CD8-positive, alpha-beta memory T cell (primary cell): Measurements from ENCODE around the gene CXorf58. TPM values are rescaled to one million over a fixed set of nuclear protein-coding genes. Genes with fewer than 3 reads are reported as not detected.
A peak's percentile ranks its signal among the peaks of the same experiment; 100 is the strongest.

Experiments used
- CTCF ChIA-PET: fragments of 350-600 bp; sonication (Branson Sonifier 250); formaldehyde crosslinking; loops from one replicate; lab custom pipeline; 2021; ENCODE audit warnings: antibody characterized with exemption; lab: Charles Lee
- POLR2A ChIA-PET: fragments of 350-600 bp; sonication (Branson Sonifier 250); formaldehyde crosslinking; loops from one replicate; lab custom pipeline; 2021; ENCODE audit warnings: antibody characterized with exemption; lab: Charles Lee
- DNase-seq, 5 donors: peaks; one replicate each; pipeline versions ENCODE4 v3.0.0 to v3.0.0-alpha.2; 2020 to 2022; ENCODE audit warnings: mixed read lengths in 1 of 5
- H3K27ac ChIP-seq: one replicate; pipeline ENCODE4 v1.7.0; 2013; ENCODE audit warnings: low read depth, mild to moderate bottlenecking, low read length, moderate library complexity
- H3K27me3 ChIP-seq: 2 replicates; pipeline ENCODE4 v1.7.0; 2013; ENCODE audit warnings: low read length, mild to moderate bottlenecking; ENCODE audit not compliant: insufficient read depth, poor library complexity, severe bottlenecking
- H3K36me3 ChIP-seq: 2 replicates; pipeline ENCODE4 v1.7.0; 2013; ENCODE audit warnings: mild to moderate bottlenecking, low read length, moderate library complexity; ENCODE audit not compliant: insufficient read depth
- H3K4me1 ChIP-seq: 2 replicates; pipeline ENCODE4 v1.7.0; 2013; ENCODE audit warnings: mild to moderate bottlenecking, low read length, moderate library complexity; ENCODE audit not compliant: insufficient read depth
- H3K4me3 ChIP-seq: 2 replicates; pipeline ENCODE4 v1.7.0; 2013; ENCODE audit warnings: mild to moderate bottlenecking, low read length
- H3K9me3 ChIP-seq: 2 replicates; pipeline ENCODE4 v1.7.0; 2013; ENCODE audit warnings: mild to moderate bottlenecking, low read length
- H3K27ac Mint-ChIP-seq, 8 donors: one replicate each; pipeline ENCODE4 v1.8.0; 2020 to 2021; ENCODE audit warnings: mixed read lengths in 8 of 8, mild to moderate bottlenecking in 6 of 8, inconsistent platforms in 3 of 8, moderate library complexity in 3 of 8
- H3K27me3 Mint-ChIP-seq, 2 donors: one replicate each; pipeline ENCODE4 v1.8.0; 2020 to 2021; ENCODE audit warnings: mixed read lengths in 2 of 2, mild to moderate bottlenecking in 1 of 2, moderate library complexity in 1 of 2
- H3K36me3 Mint-ChIP-seq, 3 donors: one replicate each; pipeline ENCODE4 v1.8.0; 2020 to 2021; ENCODE audit warnings: mixed read lengths in 3 of 3, inconsistent platforms in 1 of 3, mild to moderate bottlenecking in 1 of 3
- H3K4me1 Mint-ChIP-seq, 3 donors: one replicate each; pipeline ENCODE4 v1.8.0; 2020 to 2021; ENCODE audit warnings: mixed read lengths in 3 of 3, inconsistent platforms in 1 of 3, mild to moderate bottlenecking in 1 of 3
- H3K4me3 Mint-ChIP-seq, 7 donors: one replicate each; pipeline ENCODE4 v1.8.0; 2020 to 2021; ENCODE audit warnings: mixed read lengths in 7 of 7, mild to moderate bottlenecking in 6 of 7, moderate library complexity in 4 of 7, inconsistent platforms in 2 of 7
- H3K9me3 Mint-ChIP-seq, 5 donors: one replicate each; pipeline ENCODE4 v1.8.0; 2020 to 2022; ENCODE audit warnings: mixed read lengths in 5 of 5, mild to moderate bottlenecking in 3 of 5, moderate library complexity in 2 of 5, inconsistent platforms in 1 of 5
- polyA plus RNA-seq: library from polyadenylated mRNA; unstranded; fragments of 300-500 nt; fragmentation: Illumina TruSeq; gene quantifications from one replicate; pipeline ENCODE4 v1.2.3, GENCODE V29; 2021
- total RNA-seq, 2 experiments: library from RNA; stranded (reverse); gene quantifications; one replicate each; pipeline ENCODE4 v1.2.3, GENCODE V29; 2021

CXorf58 gene
- total and polyA plus RNA-seq, 3 experiments from 2014 or later, result 0.11 to 0.23 TPM; not detected in 1

DNA sequence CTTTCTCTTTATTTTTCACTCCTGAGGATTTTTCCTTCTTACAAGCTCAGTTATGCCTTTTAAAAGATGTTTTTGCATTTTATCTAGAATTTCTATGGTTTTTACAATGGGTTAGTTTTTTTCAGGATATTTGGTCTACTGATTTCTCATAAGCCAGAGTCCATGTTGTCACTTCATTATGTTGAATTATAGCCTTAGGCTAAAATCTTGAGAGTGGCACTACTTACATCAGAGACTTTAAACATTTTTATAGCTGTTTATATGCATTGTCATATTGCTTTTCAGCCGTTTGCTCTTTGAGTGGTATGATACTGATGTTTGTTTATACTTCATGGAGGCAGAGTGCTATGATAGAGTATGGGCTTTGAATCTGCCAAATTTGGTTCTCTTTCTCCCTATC, 36.4 kb downstream of the CXorf58 start:
- H3K9me3 Mint-ChIP-seq, result no peaks in the 10 kb centered on the region
- H3K27me3 ChIP-seq, result no peaks in the 10 kb centered on the region
- no peak for DNase-seq
- ChIA-PET POLR2A (no interaction called here), CTCF (no interaction called here)
- H3K4me1 ChIP-seq, result no peaks in the 10 kb centered on the region
- H3K27ac Mint-ChIP-seq, result peak overlapping the region in 1 of 8 donors; percentile 26
- H3K36me3 Mint-ChIP-seq, result peaks cover 5 to 10% (median 7%) of the 10 kb centered on the region in 3 donors
- H3K4me3 Mint-ChIP-seq, result no peak overlapping the region
- H3K27me3 Mint-ChIP-seq, result peaks cover 0 to 2% of the 10 kb centered on the region in 2 donors
- no peak overlapping the region for H3K27ac ChIP-seq
- no peaks in the 10 kb centered on the region for H3K36me3 ChIP-seq
- peaks cover 0 to 5% (median 0%) of the 10 kb centered on the region in 3 donors for H3K4me1 Mint-ChIP-seq
- no peaks in the 10 kb centered on the region for H3K9me3 ChIP-seq
- H3K4me3 ChIP-seq, result no peak overlapping the region

DNA sequence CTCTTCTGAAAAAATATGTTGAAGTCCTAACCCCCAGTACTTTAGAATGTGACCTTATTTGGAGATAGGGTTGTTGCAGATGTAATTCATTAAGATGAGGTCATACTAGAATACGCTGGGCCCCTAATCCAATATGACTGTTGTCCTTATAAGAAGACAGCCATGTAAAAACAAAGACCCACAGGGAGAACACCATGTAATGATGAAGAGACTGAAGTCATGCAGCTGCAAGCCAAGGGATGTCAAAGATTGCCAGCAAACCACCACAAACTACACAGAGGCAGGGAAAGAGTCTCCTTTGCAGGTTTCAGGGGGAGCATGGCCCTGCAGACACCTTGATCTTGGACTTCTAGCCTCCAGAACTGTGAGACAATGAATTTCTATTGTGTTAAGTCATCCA, 37.4 kb downstream of the CXorf58 start:
- Histone ChIP-seq H3K27me3 (no peaks in the 10 kb centered on the region), H3K9me3 (no peaks in the 10 kb centered on the region), H3K4me3 (no peak overlapping the region), H3K36me3 (no peaks in the 10 kb centered on the region), H3K27ac (no peak overlapping the region), H3K4me1 (no peaks in the 10 kb centered on the region)
- ChIA-PET POLR2A (no interaction called here), CTCF (no interaction called here)
- no peak overlapping the region for H3K4me3 Mint-ChIP-seq
- peak overlapping the region in 2 of 8 donors; percentile 33 to 58 for H3K27ac Mint-ChIP-seq
- peaks cover 0 to 4% of the 10 kb centered on the region in 2 donors for H3K27me3 Mint-ChIP-seq
- H3K4me1 Mint-ChIP-seq, result peaks cover 0 to 5% (median 3%) of the 10 kb centered on the region in 3 donors
- no peak for DNase-seq
- H3K36me3 Mint-ChIP-seq, result peaks cover 5 to 10% (median 7%) of the 10 kb centered on the region in 3 donors
- H3K9me3 Mint-ChIP-seq, result no peaks in the 10 kb centered on the region

DNA sequence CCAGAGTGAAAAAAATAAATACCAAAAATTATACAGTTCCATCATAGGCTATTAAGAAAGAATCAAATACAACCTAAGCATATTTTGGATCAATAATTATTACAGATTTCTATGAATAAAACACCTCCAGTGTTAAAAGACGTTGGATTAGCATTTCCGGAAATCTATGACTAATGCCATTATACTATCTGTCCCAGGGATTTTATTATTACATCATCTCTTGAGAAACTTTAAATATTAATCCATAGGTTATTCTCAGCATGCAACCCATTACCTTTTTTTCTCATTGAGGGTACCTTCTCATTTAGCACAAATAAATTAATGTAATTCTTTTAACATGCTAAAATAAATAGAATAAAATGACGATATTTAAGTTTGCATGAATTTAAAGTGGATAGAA, 44.6 kb downstream of the CXorf58 start:
- Histone ChIP-seq H3K4me3 (peak overlapping the region; percentile 72), H3K4me1 (peaks cover 16% of the 10 kb centered on the region), H3K9me3 (no peaks in the 10 kb centered on the region), H3K27ac (peak overlapping the region; percentile 76), H3K27me3 (no peaks in the 10 kb centered on the region), H3K36me3 (no peaks in the 10 kb centered on the region)
- DNase-seq, result no peak
- peaks cover 21 to 40% (median 28%) of the 10 kb centered on the region in 3 donors for H3K4me1 Mint-ChIP-seq
- peak overlapping the region in 4 of 8 donors; percentile 54 to 90 (median 70) for H3K27ac Mint-ChIP-seq
- H3K27me3 Mint-ChIP-seq, result peaks cover 0 to 2% of the 10 kb centered on the region in 2 donors
- H3K36me3 Mint-ChIP-seq, result peaks cover 0 to 5% (median 0%) of the 10 kb centered on the region in 3 donors
- peak overlapping the region in 6 of 7 donors; percentile 72 to 91 (median 80) for H3K4me3 Mint-ChIP-seq
- no peaks in the 10 kb centered on the region for H3K9me3 Mint-ChIP-seq
- CTCF ChIA-PET, result interaction anchor here (1.1 kb wide), 1 partner anchor 102 kb away, joined by 7 read pairs; the partner anchor contains the start of gene EIF2S3
- POLR2A ChIA-PET, result interaction anchor here (0.9 to 1.2 kb wide), 2 partner anchors 40 to 102 kb away, joined by 3 to 8 read pairs; partner anchors contain the start of gene EIF2S3

DNA sequence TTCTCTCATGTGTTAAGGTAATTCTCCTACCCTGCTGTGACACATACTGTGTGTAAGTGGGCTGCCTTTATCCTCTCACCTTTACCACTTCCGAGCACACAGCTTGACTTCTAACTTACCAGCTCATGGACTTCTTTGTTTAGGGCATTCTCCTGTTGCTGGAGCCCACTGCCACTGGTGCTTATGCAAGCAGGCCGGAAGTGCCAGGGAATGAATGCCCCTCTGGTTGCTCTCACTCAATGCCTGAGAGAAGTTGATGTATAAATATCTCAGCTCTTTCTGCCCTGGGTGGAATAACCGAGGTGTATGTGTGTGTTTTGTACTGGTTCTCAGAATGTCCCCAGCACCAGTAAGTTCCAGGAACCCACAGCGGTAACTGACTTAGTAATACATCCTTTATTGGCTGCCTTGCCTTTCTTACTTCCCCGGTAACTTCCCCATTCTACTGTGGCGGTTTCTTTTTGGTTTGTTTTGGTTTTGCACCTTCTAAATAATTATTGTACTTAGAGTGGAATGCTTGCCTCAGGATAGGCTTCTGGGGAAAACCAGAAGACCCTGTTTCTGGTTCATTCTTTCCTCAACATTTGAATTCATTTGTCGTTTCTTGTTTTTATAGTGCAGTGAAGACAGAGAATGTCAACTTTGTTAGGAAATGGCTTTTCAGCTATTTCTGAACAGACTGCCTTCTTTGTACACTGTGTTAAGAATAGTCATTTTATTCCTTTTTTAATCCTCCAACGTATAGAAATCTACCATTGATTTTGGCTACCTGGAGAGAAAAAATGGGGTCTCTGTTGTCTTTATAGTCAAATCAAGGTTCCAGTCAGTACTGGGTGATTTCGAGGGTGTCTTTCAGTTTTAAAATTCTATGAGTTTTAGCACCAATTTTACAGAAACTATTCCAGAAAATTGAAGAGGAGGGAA, 45.4 kb downstream of the CXorf58 start:
- peak overlapping the region; percentile 72 for H3K4me3 ChIP-seq
- H3K4me1 ChIP-seq, result peaks cover 16% of the 10 kb centered on the region
- peaks cover 21 to 40% (median 28%) of the 10 kb centered on the region in 3 donors for H3K4me1 Mint-ChIP-seq
- H3K27me3 ChIP-seq, result no peaks in the 10 kb centered on the region
- peaks cover 0 to 2% of the 10 kb centered on the region in 2 donors for H3K27me3 Mint-ChIP-seq
- peak overlapping the region; percentile 59 to 93 (median 75) for H3K27ac Mint-ChIP-seq
- H3K4me3 Mint-ChIP-seq, result peak overlapping the region; percentile 72 to 91 (median 80)
- no peaks in the 10 kb centered on the region for H3K36me3 ChIP-seq
- no peaks in the 10 kb centered on the region for H3K9me3 ChIP-seq
- ChIA-PET CTCF (interaction anchor here (1.1 kb wide), 1 partner anchor 101 kb away, joined by 7 read pairs; the partner anchor contains the start of gene EIF2S3), POLR2A (interaction anchor here (0.8 to 1.2 kb wide), 3 partner anchors 39 to 170 kb away, joined by 3 to 8 read pairs (median 3); partner anchors contain the start of genes EIF2S3 and SAT1)
- H3K9me3 Mint-ChIP-seq, result no peaks in the 10 kb centered on the region
- H3K36me3 Mint-ChIP-seq, result peaks cover 0 to 2% (median 0%) of the 10 kb centered on the region in 3 donors
- DNase-seq, result peak; percentile 6 to 50 (median 48)
- peak overlapping the region; percentile 76 for H3K27ac ChIP-seq

DNA sequence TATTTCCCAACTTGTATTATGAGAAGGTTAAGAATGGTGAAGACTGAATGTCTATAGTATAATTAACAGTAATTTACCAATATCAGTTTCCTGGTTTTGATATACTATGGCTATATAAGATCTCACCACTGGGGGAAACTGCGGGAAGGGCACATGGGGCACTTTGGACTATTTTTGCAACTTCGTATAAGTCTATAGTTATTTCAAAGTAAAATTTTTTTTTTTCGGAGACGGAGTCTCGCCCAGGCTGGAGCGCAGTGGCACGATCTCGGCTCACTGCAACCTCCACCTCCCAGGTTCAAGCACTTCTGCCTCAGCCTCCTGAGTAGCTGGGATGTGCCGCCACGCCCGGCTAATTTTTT, 46.1 kb downstream of the CXorf58 start:
- peak overlapping the region; percentile 76 for H3K27ac ChIP-seq
- POLR2A ChIA-PET, result interaction anchor here (0.8 kb wide), 1 partner anchor 171 kb away, joined by 3 read pairs; the partner anchor contains the start of gene SAT1

DNA sequence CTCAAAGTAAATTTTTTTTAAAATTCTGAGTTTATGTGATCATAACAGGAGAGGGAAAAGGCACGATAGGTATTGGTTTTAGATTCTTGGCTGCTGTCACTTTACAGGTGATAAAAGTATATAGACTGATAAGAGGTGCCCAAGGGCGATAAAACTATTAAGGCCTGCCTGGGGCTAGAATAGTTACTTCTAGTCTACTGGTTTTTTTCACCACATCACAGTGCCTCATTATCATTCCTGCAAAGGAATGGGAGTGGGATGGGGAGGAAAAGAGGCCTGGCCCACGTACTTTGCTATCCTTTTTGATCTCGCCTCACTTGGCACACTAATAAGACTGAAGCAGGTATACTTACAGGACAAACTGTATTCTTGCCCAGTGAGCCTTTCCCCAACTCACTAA, 46.6 kb downstream of the CXorf58 start:
- no peaks in the 10 kb centered on the region for H3K36me3 ChIP-seq
- peaks cover 21 to 35% (median 31%) of the 10 kb centered on the region in 3 donors for H3K4me1 Mint-ChIP-seq
- peak overlapping the region in 2 of 7 donors; percentile 37 to 40 for H3K4me3 Mint-ChIP-seq
- H3K27ac Mint-ChIP-seq, result peak overlapping the region in 6 of 8 donors; percentile 21 to 92 (median 58)
- H3K27ac ChIP-seq, result no peak overlapping the region
- H3K4me1 ChIP-seq, result peaks cover 16% of the 10 kb centered on the region
- CTCF ChIA-PET, result interaction anchor here (1.0 kb wide), 1 partner anchor 23 kb away, joined by 4 read pairs; no protein-coding TSS in a partner anchor
- DNase-seq, result no peak
- POLR2A ChIA-PET, result no interaction called here
- H3K4me3 ChIP-seq, result no peak overlapping the region
- H3K9me3 ChIP-seq, result no peaks in the 10 kb centered on the region
- H3K27me3 ChIP-seq, result no peaks in the 10 kb centered on the region
- peaks cover 0 to 2% of the 10 kb centered on the region in 2 donors for H3K27me3 Mint-ChIP-seq
- no peaks in the 10 kb centered on the region for H3K36me3 Mint-ChIP-seq
- H3K9me3 Mint-ChIP-seq, result no peaks in the 10 kb centered on the region

More for the DNA sequence above, 46.1 kb downstream of the CXorf58 start:
- Mint-ChIP-seq H3K4me3 (peak overlapping the region; percentile 72 to 91 (median 80)), H3K27ac (peak overlapping the region; percentile 59 to 93 (median 75)), H3K4me1 (peaks cover 21 to 35% (median 31%) of the 10 kb centered on the region in 3 donors), H3K36me3 (no peaks in the 10 kb centered on the region), H3K27me3 (peaks cover 0 to 2% of the 10 kb centered on the region in 2 donors), H3K9me3 (no peaks in the 10 kb centered on the region)
- DNase-seq, result peak in 1 of 5 donors; percentile 6
- CTCF ChIA-PET, result no interaction called here
- Histone ChIP-seq H3K4me1 (peaks cover 16% of the 10 kb centered on the region), H3K27me3 (no peaks in the 10 kb centered on the region), H3K4me3 (peak overlapping the region; percentile 72), H3K9me3 (no peaks in the 10 kb centered on the region), H3K36me3 (no peaks in the 10 kb centered on the region)

DNA sequence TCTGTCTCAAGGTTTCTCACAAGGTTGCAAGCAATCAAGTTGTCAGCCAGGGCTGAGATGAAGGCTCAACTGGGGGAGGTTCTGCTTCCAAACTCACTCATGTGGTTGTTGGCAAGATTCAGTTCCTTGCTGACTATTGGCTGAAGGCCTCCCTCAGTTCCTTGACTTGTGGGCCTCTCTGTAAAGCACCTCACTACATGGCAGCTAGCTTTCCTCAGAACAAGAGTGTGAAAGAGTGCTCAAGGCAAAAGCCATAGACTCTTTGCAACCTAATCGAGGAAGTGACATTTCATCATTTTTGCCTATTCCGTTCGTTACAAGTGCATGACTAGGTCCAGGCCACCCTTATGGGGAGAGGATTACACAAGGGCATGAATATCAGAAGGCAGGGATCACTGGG, 52.0 kb downstream of the CXorf58 start:
- peak in 1 of 5 donors; percentile 36 for DNase-seq
- no peak overlapping the region for H3K4me3 Mint-ChIP-seq
- H3K9me3 Mint-ChIP-seq, result peaks cover 0 to 2% (median 0%) of the 10 kb centered on the region in 5 donors
- H3K27me3 ChIP-seq, result no peaks in the 10 kb centered on the region
- H3K36me3 ChIP-seq, result no peaks in the 10 kb centered on the region
- H3K36me3 Mint-ChIP-seq, result no peaks in the 10 kb centered on the region
- no peaks in the 10 kb centered on the region for H3K4me1 ChIP-seq
- peaks cover 0 to 3% (median 1%) of the 10 kb centered on the region in 3 donors for H3K4me1 Mint-ChIP-seq
- ChIA-PET POLR2A (no interaction called here), CTCF (interaction anchor here (1.2 kb wide), 1 partner anchor 95 kb away, joined by 4 read pairs; the partner anchor contains the start of gene EIF2S3)
- H3K4me3 ChIP-seq, result no peak overlapping the region
- peaks cover 0 to 4% of the 10 kb centered on the region in 2 donors for H3K27me3 Mint-ChIP-seq
- H3K9me3 ChIP-seq, result no peaks in the 10 kb centered on the region
- peak overlapping the region in 1 of 8 donors; percentile 33 for H3K27ac Mint-ChIP-seq
- no peak overlapping the region for H3K27ac ChIP-seq
